OCI-LY7 (cell line): ENCODE measurements around the gene KIDINS220.

Source experiments
- CTCF ChIP-seq: fragments of 200-600 bp; sonication (generic); conservative IDR thresholded peaks from 2 replicates; pipeline ENCODE4 v1.5.1; 2014; ENCODE audit warnings: mild to moderate bottlenecking, antibody characterized with exemption, low read length, moderate library complexity, mixed read lengths
- EZH2phosphoT487 ChIP-seq: fragments of 200-600 bp; sonication (generic); IDR thresholded peaks from 2 replicates; pipeline ENCODE4 v1.6.1; 2018; ENCODE audit warnings: low read depth, borderline replicate concordance, mild to moderate bottlenecking, mixed run types, antibody characterized with exemption, low read length, moderate library complexity, mixed read lengths

- TF ChIP-seq CTCF (no peak), EZH2phosphoT487 (no peak)
These were observed 116.7 kb downstream of the KIDINS220 start for GRCh38 chr2:8720741-8721140.
